Activated naive CD4-positive, alpha-beta T cell treated with anti-CD3 and anti-CD28 coated beads, Interleukin-2, amount 50 U/mL, for 72 hours (primary cell): ENCODE data around the gene GPR153. TPM values are rescaled to one million over a fixed set of nuclear protein-coding genes. Genes with fewer than 3 reads are reported as not detected.

ENCODE experiments used
- ATAC-seq, 2 donors: fragments of 150-1000 bp; cut with Tn5 transposase; 2 replicates each; pipeline ENCODE4 v1.10.0; 2021; ENCODE audit warnings: mild to moderate bottlenecking in 2 of 2, moderate library complexity in 2 of 2
- DNase-seq, 2 donors: peaks; one replicate each; pipeline ENCODE4 v3.0.0; 2021 to 2022; ENCODE audit warnings: low spot score in 2 of 2
- H3K27ac Mint-ChIP-seq, 2 donors: one replicate each; pipeline ENCODE4 v1.8.0; 2022; ENCODE audit warnings: mild to moderate bottlenecking in 2 of 2, mixed read lengths in 2 of 2
- H3K36me3 Mint-ChIP-seq, 2 donors: one replicate each; pipeline ENCODE4 v1.8.0; 2022; ENCODE audit warnings: mixed read lengths in 2 of 2
- H3K9me3 Mint-ChIP-seq, 2 donors: one replicate each; pipeline ENCODE4 v1.8.0; 2022; ENCODE audit warnings: mixed read lengths in 2 of 2
- total RNA-seq, 2 donors: library from RNA; stranded (reverse); gene quantifications; one replicate each; pipeline ENCODE4 v1.2.3, GENCODE V29; 2022

GPR153 gene
- total RNA-seq, 2 donors from 2014 or later: 0.31 to 0.73 TPM

DNA sequence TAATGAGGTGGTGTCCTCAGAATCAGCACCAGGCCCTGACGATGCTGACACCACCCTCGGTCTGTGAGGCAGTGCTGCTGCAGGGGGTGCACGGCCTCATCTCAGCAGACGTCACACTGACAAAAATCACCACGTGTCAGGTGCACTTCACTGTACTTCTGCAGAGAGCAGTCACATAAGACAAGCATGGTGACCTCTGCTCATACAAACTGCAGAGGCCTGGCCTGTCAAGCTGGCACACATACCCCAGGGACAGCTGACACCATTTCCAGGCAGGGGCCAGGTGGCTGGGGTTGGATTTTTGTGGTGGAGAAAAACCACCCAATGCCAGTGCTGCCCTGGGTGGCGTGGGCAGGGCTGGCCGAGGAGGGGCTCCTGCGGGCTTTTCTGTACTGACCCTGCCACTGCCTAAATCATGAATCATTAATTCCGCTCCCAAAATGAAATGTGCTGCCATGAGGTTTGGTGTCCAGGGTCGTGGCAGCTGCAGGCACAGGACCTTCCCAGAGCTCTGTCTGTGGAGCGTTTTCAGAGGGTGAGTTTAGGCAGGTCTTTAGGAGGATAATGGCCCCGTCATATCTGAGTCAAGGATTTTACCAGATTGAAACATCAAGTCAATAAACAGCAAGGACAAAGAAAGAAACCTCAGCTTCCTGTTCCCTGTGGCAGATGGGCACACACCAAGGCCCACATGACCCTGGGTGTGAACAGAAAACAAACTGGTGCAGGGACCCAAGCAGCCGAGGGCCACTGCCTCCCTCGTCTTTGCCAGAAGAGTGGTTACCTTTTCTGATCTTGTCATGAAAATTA, 33.4 kb upstream of the GPR153 start:
- H3K27ac Mint-ChIP-seq: no peak overlapping the region
- no peak for DNase-seq
- peaks cover 0 to 8% of the 10 kb centered on the region in 2 donors for H3K36me3 Mint-ChIP-seq
- H3K9me3 Mint-ChIP-seq: no peaks in the 10 kb centered on the region
- no peak for ATAC-seq

DNA sequence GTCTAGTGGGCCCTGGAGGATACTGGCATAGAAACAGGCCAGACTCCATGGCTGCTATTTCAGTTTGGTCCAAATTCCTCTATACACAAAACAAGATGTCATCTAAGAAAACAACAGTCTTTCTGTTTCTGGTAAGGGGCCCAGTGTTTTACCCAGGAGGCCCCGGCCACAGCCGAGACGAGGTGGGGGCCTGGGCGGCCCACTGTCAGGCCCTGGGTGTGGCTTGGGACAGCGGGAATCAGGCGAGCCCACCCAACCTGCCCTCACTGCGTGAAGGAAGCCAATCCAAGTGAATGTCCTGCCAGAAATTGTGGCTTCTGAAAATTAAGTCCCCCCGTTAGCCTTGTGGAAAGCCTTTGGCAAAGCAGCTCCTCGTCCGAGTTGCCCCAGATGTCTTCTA, 31.2 kb upstream of the GPR153 start:
- H3K36me3 Mint-ChIP-seq: peaks cover 0 to 8% of the 10 kb centered on the region in 2 donors
- no peaks in the 10 kb centered on the region for H3K9me3 Mint-ChIP-seq
- DNase-seq (no peak), ATAC-seq (no peak)
- no peak overlapping the region for H3K27ac Mint-ChIP-seq

DNA sequence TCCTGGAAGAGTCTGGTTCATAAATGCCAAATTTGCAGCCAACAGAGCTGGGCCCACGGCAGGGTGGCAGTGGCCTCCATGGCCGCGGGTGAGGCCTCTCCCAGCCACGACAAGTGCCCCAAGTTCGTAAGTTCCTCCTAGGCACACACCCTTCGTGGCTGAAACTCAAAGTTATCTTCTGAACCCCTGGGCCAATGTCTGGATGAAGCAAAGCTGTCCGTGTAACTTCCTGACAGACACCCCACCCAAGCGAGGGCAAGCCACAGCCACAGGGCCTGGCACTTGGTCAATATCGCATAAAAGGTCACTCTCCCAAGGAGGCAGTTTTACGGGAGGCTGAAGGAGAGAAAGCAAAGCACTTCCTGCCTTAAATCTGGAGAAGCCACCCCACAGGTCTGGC, 27.8 kb upstream of the GPR153 start:
- ATAC-seq: no peak
- Mint-ChIP-seq H3K36me3 (peaks cover 0 to under 1% of the 10 kb centered on the region in 2 donors), H3K27ac (no peak overlapping the region), H3K9me3 (no peaks in the 10 kb centered on the region)
- no peak for DNase-seq

DNA sequence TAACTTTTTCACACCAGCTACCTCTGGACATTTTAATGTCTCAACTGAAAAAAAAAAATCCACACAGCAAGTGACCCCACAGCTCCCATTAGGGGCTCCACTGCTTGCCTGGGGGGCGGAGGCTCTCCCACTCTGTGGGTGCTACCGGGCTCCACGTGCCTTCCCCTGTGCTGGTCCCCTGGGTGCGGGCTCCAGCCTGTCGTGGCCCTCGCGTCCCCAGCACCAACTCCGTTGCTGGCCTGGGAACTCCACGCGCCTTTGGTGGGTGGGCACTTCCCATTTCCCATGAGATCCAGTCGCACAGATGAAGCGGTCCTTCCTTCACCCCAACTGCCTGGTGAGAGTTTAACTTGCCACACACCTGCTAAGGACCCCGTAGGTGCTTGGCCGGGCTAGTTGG, 27.1 kb upstream of the GPR153 start:
- no peak for ATAC-seq
- no peak overlapping the region for H3K27ac Mint-ChIP-seq
- DNase-seq: no peak
- no peaks in the 10 kb centered on the region for H3K9me3 Mint-ChIP-seq
- H3K36me3 Mint-ChIP-seq: no peaks in the 10 kb centered on the region

DNA sequence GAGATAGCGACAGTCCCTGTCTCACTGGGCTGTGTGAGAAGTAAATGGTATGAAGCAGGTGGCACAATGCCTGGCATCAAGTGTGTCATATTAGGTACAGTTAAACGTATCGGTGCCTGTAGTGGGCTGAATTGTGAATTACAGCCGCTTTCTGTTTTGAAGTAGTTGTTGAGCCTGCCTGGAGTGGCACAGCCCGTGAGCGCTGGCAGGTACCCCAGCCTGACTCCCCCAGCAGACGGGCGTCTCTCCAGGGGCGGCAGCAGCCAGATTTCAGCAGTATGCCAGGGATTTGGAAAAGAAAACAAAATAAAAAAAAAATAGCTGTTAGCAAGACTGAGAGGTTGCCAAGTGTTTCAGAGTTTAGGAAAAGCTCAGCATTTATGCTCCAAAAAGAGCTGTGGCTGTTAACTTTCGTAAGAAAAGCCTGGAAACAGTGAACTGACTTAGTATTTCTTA, 26.6 kb upstream of the GPR153 start:
- H3K9me3 Mint-ChIP-seq: no peaks in the 10 kb centered on the region
- H3K27ac Mint-ChIP-seq: no peak overlapping the region
- no peak for ATAC-seq
- H3K36me3 Mint-ChIP-seq: no peaks in the 10 kb centered on the region
- DNase-seq: no peak

DNA sequence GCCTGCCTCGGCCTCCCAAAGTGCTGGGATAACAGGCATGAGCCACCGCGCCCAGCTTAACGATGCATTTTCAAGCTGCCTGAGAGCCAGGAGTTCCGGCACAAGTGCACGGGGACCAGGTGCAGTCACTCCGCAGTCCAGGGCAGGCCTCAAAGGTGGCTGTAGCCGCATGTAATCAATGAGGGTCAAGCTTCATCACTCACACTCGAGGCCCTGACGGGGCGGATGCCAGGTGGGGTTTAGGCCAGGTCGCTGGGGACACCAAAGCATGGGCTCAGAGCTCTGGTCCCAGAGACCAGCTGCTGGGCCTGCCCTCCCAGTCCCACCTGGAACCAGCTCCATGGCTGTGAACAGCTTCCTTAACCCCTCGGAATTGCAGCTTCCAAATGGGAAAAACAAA, 26.1 kb upstream of the GPR153 start:
- H3K27ac Mint-ChIP-seq: no peak overlapping the region
- no peak for ATAC-seq
- DNase-seq: no peak
- H3K36me3 Mint-ChIP-seq: no peaks in the 10 kb centered on the region
- no peaks in the 10 kb centered on the region for H3K9me3 Mint-ChIP-seq

DNA sequence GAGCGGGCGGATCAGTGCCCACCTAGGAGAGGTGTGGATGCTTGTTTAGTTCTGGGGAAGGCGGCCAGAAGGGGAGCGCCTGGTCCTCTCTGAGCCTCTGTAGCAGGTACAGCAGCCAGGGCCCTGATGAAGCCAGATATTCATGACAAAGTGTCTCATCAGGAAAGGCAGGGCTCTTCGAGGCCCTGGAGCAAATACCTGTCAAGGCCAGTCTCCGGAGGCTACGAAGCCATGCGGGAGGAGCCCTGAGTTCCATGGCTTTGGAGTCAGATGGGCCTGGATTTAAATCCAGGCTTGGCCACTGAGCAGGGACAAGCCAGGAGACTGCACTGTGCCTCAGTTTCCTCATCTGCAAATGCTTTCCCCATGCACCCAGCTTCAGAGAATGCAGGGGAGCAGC, 25.4 kb upstream of the GPR153 start:
- DNase-seq (no peak), ATAC-seq (no peak)
- Mint-ChIP-seq H3K36me3 (no peaks in the 10 kb centered on the region), H3K9me3 (no peaks in the 10 kb centered on the region), H3K27ac (no peak overlapping the region)

DNA sequence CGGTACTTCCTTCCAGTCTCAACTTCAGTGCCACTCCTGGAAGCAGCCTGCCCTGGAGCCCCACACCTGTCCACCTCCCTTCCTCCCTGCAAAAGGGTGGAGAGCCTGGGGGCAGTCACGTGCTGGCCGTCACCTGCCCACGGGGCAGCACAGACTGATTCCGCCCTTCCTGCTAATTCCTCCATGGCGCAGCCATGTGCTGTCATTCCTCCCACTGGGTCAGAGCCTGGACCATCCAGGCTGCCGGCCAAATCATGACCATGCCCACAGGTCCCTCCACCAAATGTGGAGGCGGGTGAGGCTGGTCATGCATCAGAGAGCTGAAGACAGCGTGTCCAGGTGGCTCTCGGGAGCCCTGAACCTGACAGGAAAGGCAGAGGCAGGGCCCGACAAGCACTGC, 24.4 kb upstream of the GPR153 start:
- Mint-ChIP-seq H3K36me3 (no peaks in the 10 kb centered on the region), H3K9me3 (no peaks in the 10 kb centered on the region), H3K27ac (peak overlapping the region in 1 of 2 donors; percentile 22)
- ATAC-seq (no peak), DNase-seq (no peak)

DNA sequence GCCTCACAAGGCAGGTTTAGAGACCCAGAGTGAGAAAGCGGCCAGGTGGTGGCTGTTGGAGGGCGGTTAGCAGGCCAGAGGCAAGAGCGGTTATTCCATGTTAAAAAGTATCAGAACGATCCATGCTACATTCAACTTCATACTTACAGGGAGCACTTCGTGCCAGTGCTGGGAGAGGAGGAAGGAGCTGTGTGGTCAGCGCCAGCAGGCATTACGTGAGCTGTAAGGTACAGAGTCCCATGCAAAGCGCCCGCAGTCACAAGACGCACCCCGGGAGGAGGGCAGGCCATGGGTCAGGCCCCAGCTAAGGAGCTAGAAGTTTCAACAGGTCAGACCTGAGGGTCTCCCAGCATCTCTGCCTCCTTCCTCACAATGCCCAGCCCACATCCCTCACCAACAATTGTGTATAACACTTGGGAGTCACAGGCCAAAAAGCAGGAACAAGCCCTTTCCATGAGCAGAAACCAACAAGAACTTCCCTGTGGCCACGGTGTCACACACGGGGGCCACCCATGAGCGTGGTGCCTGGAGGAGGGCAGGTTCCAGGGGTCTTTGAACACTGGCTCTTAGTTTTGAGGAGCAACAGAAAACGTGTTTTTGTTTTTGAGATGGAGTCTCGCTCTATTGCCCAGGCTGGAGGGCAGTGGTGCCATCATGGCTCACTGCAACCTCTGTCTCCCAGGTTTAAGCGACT, 21.8 kb upstream of the GPR153 start:
- no peak for ATAC-seq
- Mint-ChIP-seq H3K27ac (no peak overlapping the region), H3K9me3 (no peaks in the 10 kb centered on the region), H3K36me3 (no peaks in the 10 kb centered on the region)
- no peak for DNase-seq

DNA sequence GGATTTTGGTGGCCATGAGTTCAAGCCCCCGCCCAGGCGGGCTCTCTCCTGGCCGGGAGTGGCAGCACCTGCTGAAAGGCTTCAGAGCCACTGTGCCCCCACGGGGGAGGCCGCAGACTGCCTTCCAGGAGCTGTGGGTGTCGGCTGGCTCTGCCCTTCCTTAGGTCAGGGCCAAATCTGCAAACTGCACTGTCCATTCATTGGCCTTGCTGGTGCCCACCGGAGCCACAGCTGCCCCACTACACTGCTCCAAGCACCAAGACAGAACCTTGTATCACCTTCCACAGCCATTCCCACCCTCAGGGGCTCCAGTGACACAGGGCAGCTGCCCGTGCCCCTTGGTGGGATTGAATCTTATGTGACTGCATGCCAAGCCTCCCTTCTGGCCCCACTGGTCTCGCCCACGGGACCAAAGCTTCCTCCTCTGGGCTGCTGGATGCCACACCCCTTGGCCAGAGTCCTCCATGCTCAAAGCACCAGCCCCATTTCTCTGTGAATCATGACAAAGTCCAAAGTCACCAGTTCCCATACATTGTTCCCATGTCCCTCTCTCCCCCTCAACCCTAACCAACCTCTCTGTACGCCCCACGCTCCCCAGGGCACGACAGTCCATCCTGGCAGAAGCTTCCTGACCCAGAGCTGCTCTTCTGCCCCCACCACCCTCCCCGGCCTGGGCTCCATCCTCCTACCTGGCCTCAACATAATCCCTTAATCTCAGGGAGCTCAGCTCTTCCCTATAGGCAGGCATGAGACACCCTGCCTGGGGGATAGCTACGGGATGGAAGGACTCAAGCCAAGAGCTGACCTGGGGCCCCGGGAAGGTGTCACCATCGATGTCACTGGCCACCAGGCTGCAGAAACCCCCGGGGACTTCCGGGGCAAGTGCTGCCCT, 20.9 kb upstream of the GPR153 start:
- DNase-seq: no peak
- Mint-ChIP-seq H3K36me3 (no peaks in the 10 kb centered on the region), H3K27ac (peak overlapping the region in 1 of 2 donors; percentile 64), H3K9me3 (no peaks in the 10 kb centered on the region)
- ATAC-seq: no peak

DNA sequence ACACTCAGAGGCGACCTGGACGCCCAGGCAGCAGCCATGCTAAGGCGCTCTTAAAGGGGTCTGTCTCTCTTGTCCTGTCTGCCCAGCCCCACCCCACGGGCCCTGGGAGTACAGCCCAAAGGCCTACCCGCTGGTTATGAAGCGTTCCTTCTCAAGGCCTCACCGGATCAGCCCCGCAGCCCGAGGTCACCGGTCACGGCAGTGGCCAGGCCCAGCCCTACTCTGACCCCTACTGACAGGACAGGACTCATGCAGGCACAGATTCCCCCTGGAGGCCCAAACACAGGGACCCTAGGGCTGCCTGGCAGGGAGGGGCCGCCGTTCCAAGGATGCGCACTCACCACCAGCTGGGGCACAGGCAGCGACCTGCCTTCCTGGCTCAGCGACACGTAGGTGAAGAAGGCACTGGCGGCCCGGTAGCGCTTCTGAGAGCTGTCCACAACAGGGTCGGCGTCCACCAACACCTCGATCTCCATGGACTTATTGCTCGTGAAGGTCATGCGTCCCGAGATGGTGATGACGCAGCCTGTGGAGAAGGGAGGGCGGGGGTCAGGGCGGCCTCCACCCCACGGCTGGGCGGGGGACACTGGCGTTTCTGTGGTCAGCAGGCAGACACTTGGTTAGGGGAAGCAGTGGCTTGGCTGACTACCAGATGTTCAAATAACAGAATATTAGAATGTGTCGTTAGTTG, 20.0 kb upstream of the GPR153 start:
- Mint-ChIP-seq H3K27ac (no peak overlapping the region), H3K9me3 (no peaks in the 10 kb centered on the region), H3K36me3 (no peaks in the 10 kb centered on the region)
- ATAC-seq (no peak), DNase-seq (no peak)

DNA sequence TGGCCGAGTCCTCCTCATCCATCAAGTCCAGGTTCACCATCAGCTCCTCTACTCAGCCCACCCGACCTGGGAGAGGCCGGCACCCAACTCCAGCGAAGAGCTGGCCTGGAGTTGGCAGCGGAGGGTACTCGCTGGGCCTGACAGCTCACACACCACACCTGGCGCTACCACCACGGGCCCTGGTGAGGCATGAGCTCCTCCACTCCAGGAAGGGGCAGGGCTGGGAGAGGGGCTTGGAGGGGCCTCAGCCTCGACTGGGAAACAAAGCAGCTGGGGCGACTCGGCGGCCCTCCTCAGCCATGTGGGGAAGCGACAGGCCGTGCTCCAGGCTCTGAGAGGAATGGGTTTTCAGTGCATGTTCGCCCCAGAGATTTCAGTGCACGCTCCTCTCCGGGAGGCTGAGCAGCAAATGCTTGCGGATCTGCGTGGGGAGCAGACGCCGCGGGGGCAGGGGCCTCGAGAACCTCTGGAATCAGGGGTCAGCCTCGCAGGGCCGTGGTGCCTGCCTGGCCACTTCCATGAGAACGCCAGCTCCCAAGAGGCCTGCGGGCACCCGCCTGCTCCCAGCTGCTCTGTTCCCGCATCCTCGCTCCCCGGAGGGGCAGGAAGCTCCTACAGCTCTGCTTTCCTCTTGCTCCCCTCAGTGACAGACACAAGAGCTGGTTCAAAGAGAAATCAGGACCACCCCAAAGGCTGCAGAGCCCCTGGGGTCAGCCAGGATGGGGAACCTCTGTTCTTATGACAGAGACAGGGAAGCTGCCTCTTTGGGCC, 18.9 kb upstream of the GPR153 start:
- ATAC-seq (no peak), DNase-seq (no peak)
- Mint-ChIP-seq H3K36me3 (no peaks in the 10 kb centered on the region), H3K27ac (no peak overlapping the region), H3K9me3 (no peaks in the 10 kb centered on the region)

DNA sequence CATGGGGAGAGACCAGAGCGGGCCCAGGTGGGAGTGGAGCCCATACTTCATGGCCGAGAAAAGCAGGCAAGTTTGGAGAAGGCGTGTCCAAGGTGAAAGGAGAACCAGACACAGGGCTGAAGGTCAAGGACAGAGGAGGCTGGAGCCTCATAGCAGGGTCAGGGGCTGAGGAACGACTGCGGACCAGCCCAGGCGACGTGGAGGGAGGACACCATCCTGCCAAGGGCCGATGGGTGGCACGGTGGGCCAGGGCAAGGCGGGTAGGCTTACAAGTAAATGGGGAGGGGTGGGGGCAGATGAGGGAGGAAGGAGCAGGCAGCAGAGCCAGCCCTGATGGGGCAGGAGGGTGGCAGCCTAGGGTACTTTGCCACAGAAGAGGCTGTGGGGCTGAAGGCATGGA, 18.2 kb upstream of the GPR153 start:
- DNase-seq (no peak), ATAC-seq (no peak)
- no peak overlapping the region for H3K27ac Mint-ChIP-seq
- no peaks in the 10 kb centered on the region for H3K9me3 Mint-ChIP-seq
- H3K36me3 Mint-ChIP-seq: no peaks in the 10 kb centered on the region

DNA sequence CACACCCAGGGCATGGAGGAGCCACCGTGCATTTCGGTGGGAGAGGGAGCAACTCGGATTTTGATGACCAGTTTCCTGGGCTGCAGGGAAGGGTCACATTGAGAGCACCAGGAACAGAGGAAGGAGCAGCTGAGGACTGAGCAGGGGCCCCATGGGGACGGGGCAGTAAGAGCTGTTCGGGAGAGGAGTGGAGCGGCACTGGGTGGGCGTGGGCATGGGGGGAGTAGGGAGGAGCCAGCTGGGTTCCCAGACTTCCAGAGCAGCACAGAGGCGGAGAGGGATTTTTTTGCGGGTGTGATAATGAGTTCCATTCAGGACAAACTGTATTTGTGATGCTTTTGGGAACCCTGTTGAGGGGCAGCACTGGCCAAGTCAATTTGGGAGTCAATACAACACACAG, 17.4 kb upstream of the GPR153 start:
- H3K36me3 Mint-ChIP-seq: no peaks in the 10 kb centered on the region
- H3K27ac Mint-ChIP-seq: peak overlapping the region in 1 of 2 donors; percentile 31
- DNase-seq: no peak
- ATAC-seq: no peak
- no peaks in the 10 kb centered on the region for H3K9me3 Mint-ChIP-seq

DNA sequence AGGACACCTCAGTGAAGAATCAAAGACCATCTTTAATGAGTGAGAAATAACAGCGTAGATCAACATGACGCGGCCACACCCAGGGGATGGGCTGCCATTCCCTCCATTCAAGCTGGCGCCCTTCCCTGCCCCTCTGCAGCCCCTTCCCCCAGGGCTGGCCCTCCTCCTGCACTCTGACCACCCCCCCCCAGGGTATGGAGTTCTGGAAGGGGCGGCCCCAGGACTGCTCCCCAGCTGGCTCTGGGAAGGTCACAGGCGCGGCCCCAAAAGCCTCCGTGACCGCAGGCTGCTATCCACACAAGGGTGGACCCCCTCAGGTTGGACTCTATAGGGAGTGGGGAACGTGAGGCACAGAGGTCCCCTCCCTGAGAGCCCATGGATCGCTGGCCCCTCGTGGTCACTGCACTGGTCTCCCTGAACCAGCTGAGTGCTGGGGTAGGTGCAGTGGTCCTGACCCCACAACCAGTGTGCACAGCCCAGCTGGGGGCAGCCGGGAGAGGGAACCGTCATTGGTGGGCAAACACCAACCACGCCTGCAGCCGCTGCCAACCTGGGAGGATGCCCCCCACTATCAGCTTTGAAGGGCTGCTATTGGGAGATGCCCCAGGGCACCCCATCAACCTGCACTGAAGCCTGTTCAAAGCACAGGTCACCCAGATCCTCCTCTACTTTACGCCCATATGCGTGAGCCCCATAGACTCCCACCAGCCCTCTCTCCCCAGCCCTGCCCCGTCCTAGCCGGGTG, 16.1 kb upstream of the GPR153 start:
- Mint-ChIP-seq H3K36me3 (no peaks in the 10 kb centered on the region), H3K27ac (peak overlapping the region in 1 of 2 donors; percentile 42), H3K9me3 (no peaks in the 10 kb centered on the region)
- DNase-seq (no peak), ATAC-seq (no peak)
